GM12878 (cell line): ENCODE results near the gene PARG. TPM values are rescaled to one million over a fixed set of nuclear protein-coding genes. Genes with fewer than 3 reads are reported as not detected.

Experiments used
- ATAC-seq: fragments of 200-7000 bp; cut with Tn5 transposase; 3 replicates; pipeline ENCODE4 v1.9.1; 2020; ENCODE audit warnings: mild to moderate bottlenecking, moderate library complexity
- BruUV-seq: library from RNA; stranded (reverse); fragments of 400-500 nt; replicated peaks from 2 replicates; lab custom pipeline; 2021; lab: Mats Ljungman, UMichigan
- CTCF ChIA-PET: fragments of 300-600 bp; sonication (Branson Sonifier 250); formaldehyde crosslinking; extraction: SDS; loops from one replicate; lab custom pipeline; 2021; ENCODE audit warnings: inconsistent platforms; lab: Yijun Ruan, JAX
- POLR2A ChIA-PET: fragments of 350-600 bp; formaldehyde crosslinking; extraction: SDS; loops from one replicate; lab custom pipeline; 2021; ENCODE audit warnings: inconsistent platforms; lab: Charles Lee
- RAD21 ChIA-PET: fragments of 300-600 bp; sonication (Branson Sonifier 250); formaldehyde crosslinking; loops from one replicate; lab custom pipeline; 2023; ENCODE audit warnings: antibody characterized with exemption; ENCODE audit not compliant: unreplicated experiment; lab: Charles Lee
- SMC1A ChIA-PET: fragments of 300-600 bp; sonication (Branson Sonifier 250); formaldehyde crosslinking; loops from one replicate; lab custom pipeline; 2023; ENCODE audit not compliant: unreplicated experiment, uncharacterized antibody; lab: Charles Lee
- DNase-seq: peaks from one replicate; pipeline ENCODE4 v3.0.0-alpha.2; 2011; ENCODE audit warnings: low read depth, low spot score
- FAIRE-seq: peaks from 3 replicates; lab custom pipeline; 2011; peaks lifted over from hg19 to GRCh38; lab: Jason Lieb, UNC
- H2AFZ ChIP-seq: 2 replicates; pipeline ENCODE4 v1.6.0; 2011; ENCODE audit warnings: low read depth, low read length, control low read depth; ENCODE audit not compliant: control insufficient read depth
- H3K27ac ChIP-seq: 2 replicates; pipeline ENCODE4 v1.5.1; 2011; ENCODE audit warnings: control low read depth; ENCODE audit not compliant: control insufficient read depth, insufficient read depth
- H3K27me3 ChIP-seq, 2 experiments: replicated peaks in 1 of 2; 2 replicates each; pipeline versions ENCODE4 v1.6.0 to v1.6.1; 2011; ENCODE audit warnings: low read length in 1 of 2; ENCODE audit not compliant: control insufficient read depth in 2 of 2, insufficient read depth in 2 of 2
- H3K36me3 ChIP-seq, 2 experiments: 2 replicates each; pipeline ENCODE4 v1.5.1; 2011; ENCODE audit warnings: low read length in 1 of 2; ENCODE audit not compliant: control insufficient read depth in 2 of 2, insufficient read depth in 2 of 2
- H3K4me1 ChIP-seq: 2 replicates; pipeline ENCODE4 v1.6.1; 2011; ENCODE audit warnings: mild to moderate bottlenecking, low read length, moderate library complexity, mixed read lengths; ENCODE audit not compliant: control insufficient read depth, insufficient read depth
- H3K4me2 ChIP-seq: 2 replicates; pipeline ENCODE4 v1.6.0; 2011; ENCODE audit warnings: control low read depth; ENCODE audit not compliant: control insufficient read depth, insufficient read depth
- H3K4me3 ChIP-seq: fragments of 200-600 bp; sonication (generic); 2 replicates; pipeline ENCODE4 v1.5.1; 2016
- H3K79me2 ChIP-seq: 2 replicates; pipeline ENCODE4 v1.6.0; 2011; ENCODE audit warnings: low read length; ENCODE audit not compliant: control insufficient read depth, insufficient read depth
- H3K9ac ChIP-seq: 2 replicates; pipeline ENCODE4 v1.8.0; 2011; ENCODE audit warnings: low read length, control low read depth, mixed read lengths; ENCODE audit not compliant: control insufficient read depth, insufficient read depth
- H3K9me3 ChIP-seq: replicated peaks from 3 replicates; pipeline ENCODE4 v1.5.1; 2011; ENCODE audit warnings: mild to moderate bottlenecking, low read length; ENCODE audit not compliant: control insufficient read depth, insufficient read depth
- H4K20me1 ChIP-seq: 2 replicates; pipeline ENCODE4 v1.6.0; 2011; ENCODE audit not compliant: control insufficient read depth, insufficient read depth
- ATF3 ChIP-seq: IDR thresholded peaks from 2 replicates; pipeline ENCODE4 v1.6.1; 2011; ENCODE audit warnings: low read depth, mild to moderate bottlenecking, low read length, moderate library complexity, borderline replicate concordance; ENCODE audit errors: extremely low read depth
- SIX5 ChIP-seq: IDR thresholded peaks from 2 replicates; pipeline ENCODE4 v1.6.1; 2011; ENCODE audit warnings: mild to moderate bottlenecking, low read depth, low read length, moderate library complexity; ENCODE audit not compliant: severe bottlenecking
- TCF12 ChIP-seq: IDR thresholded peaks from 2 replicates; pipeline ENCODE4 v1.6.1; 2011; ENCODE audit warnings: low read depth, mild to moderate bottlenecking, low read length
- WGBS: methylation state at CpG from one replicate; pipeline ENCODE4 v1.1.6; 2016; ENCODE audit warnings: low lambda C conversion rate; ENCODE audit not compliant: insufficient replicate concordance, insufficient coverage; ENCODE audit errors: missing lambda C conversion rate; 5-methylcytosine and 5-hydroxymethylcytosine counted together
- in situ Hi-C: fragments of 300-500 bp; cut with MboI; formaldehyde crosslinking; loops from 9 replicates; pipeline ENCODE4 v1.14.3; 2018; ENCODE audit warnings: mixed read lengths
- intact Hi-C: fragments of 100-400 bp; cut with micrococcal nuclease; formaldehyde crosslinking; loops from one replicate; pipeline ENCODE4 v1.14.2; 2022; ENCODE audit not compliant: unreplicated experiment
- polyA plus RNA-seq, 11 experiments: library from polyadenylated mRNA; depleted of rRNA in 4 of 11; unstranded in 6 of 11; stranded (reverse) in 5 of 11; fragments of >200 nt; fragmentation: Nextera tagmentation in 4 of 11; fragmentation: Illumina TruSeq in 1 of 11; extraction: Ambion mirVana in 4 of 11; extraction: Trizol in 1 of 11; gene quantifications; 1 replicate in 1 of 11; 2 replicates in 10 of 11; pipeline versions ENCODE4 v1.2.1 to v1.2.3, GENCODE V29; 2011 to 2016; ENCODE audit warnings: inconsistent platforms in 2 of 11, missing spikeins in 2 of 11, low read depth in 1 of 11
- small RNA-seq: library from RNA; depleted of rRNA; stranded (forward); fragments of <200 nt; gene quantifications from one replicate; pipeline ENCODE3, GENCODE V24; 2014
- total RNA-seq, 4 experiments: library from RNA; depleted of rRNA in 3 of 4; stranded (reverse); fragments of >200 nt in 3 of 4; fragmentation: Illumina TruSeq in 1 of 4; extraction: Trizol in 1 of 4; gene quantifications; 2 replicates each; pipeline versions ENCODE4 v1.2.1 to v1.2.3, GENCODE V29; 2013 to 2021

PARG gene
- total and polyA plus RNA-seq, 10 of the 15 experiments (the other 5 are each of a cell fraction or from before 2014, with no cell fraction given): 4.8 to 35.4 (median 21.9) TPM

DNA sequence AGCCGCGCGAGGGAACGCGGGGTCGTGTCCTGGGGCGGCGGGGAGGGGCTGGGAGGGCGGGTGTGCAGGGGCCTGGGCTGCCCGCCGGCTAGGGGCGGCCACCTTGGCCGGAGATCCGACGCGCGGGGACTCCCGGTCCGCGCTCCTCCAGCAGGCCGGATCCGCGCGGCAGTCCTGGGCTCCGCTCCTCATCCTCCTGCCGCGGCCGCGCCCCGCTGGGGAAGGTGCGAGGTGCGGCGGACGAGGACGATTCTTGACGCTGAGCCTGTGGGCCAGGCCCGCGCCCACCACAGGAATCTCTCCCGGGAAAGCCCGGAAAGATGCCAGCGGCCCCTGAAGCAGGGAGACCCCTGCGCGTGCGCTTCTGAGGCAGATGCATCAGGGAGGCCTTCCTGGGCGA is 173.1 kb downstream of the PARG start:
- Histone ChIP-seq H3K4me3 (no peak overlapping the region), H3K79me2 (no peaks in the 10 kb centered on the region), H2AFZ (no peak overlapping the region), H3K27me3 (peaks cover 0 to 2% of the 10 kb centered on the region in 2 experiments; a peak in 1 of 4 replicates), H3K36me3 (no peaks in the 10 kb centered on the region), H4K20me1 (no peaks in the 10 kb centered on the region), H3K9ac (no peak overlapping the region), H3K4me1 (no peaks in the 10 kb centered on the region), H3K27ac (no peak overlapping the region), H3K4me2 (no peak overlapping the region), H3K9me3 (no peaks in the 10 kb centered on the region)
- CTCF ChIA-PET: no interaction called here
- TF ChIP-seq TCF12: no peak
- TF ChIP-seq SIX5: no peak
- SMC1A ChIA-PET: no interaction called here
- intact Hi-C loops: no loop called here
- POLR2A ChIA-PET: no interaction called here
- no TSS peak for BruUV-seq
- RAD21 ChIA-PET: no interaction called here
- 37% methylated on average over 10 of the region's 45 CpGs for WGBS
- ATAC-seq (no peak), FAIRE-seq (no peak), DNase-seq (no peak)
- in situ Hi-C loops: no loop called here

- H3K79me2 ChIP-seq: no peaks in the 10 kb centered on the region
- no peak overlapping the region for H3K4me3 ChIP-seq
- H2AFZ ChIP-seq: no peak overlapping the region
- FAIRE-seq (no peak), DNase-seq (no peak), ATAC-seq (no peak)
- SMC1A ChIA-PET: no interaction called here
- H3K4me1 ChIP-seq: no peaks in the 10 kb centered on the region
- H4K20me1 ChIP-seq: no peaks in the 10 kb centered on the region
- intact Hi-C loops: no loop called here
- no peak overlapping the region for H3K9ac ChIP-seq
- no TSS peak for BruUV-seq
- TF ChIP-seq ATF3: no peak
- TF ChIP-seq, all 136 proteins: peak for 0
- 55% methylated on average over 35 of the region's 38 CpGs for WGBS
- H3K9me3 ChIP-seq: no peaks in the 10 kb centered on the region
- H3K36me3 ChIP-seq: no peaks in the 10 kb centered on the region
- H3K27me3 ChIP-seq: peaks cover 0 to 2% of the 10 kb centered on the region in 2 experiments; a peak in 1 of 4 replicates
- no peak overlapping the region for H3K4me2 ChIP-seq
- ChIA-PET CTCF (no interaction called here), RAD21 (no interaction called here), POLR2A (no interaction called here)
- in situ Hi-C loops: no loop called here
- no peak overlapping the region for H3K27ac ChIP-seq
Measured at GRCh38 chr10:49768329-49768728, 173.5 kb downstream of the PARG start.

Small RNA genes lying within 50 kb of the gene (small RNA-seq; reads per million reads assigned to genes)
- not detected for gene RNA5SP317
- gene SNORA74C-2: not detected

Other genes starting within 250 kb of the PARG start
- 0.16 and 0.68 TPM in 2 replicates for gene OGDHL, start 179.7 kb downstream of the PARG start, total RNA-seq (2014; rRNA removed)
- 0.14 and 0.27 TPM in 2 replicates for gene OGDHL, start 179.7 kb downstream of the PARG start, total RNA-seq (2014; rRNA removed; fragmentation: Illumina TruSeq; extraction: Trizol)
- 0.51 and 0.67 TPM in 2 replicates for gene OGDHL, start 179.7 kb downstream of the PARG start, total RNA-seq (2021)
- 6.6 and 13.3 TPM in 2 replicates for gene OGDHL, start 179.7 kb downstream of the PARG start, polyA plus RNA-seq (2011; rRNA removed)
- 0.24 TPM in 1 of 2 replicates, not detected in the other for gene OGDHL, start 179.7 kb downstream of the PARG start, polyA plus RNA-seq (2014; fragmentation: Illumina TruSeq; extraction: Trizol)
- gene OGDHL, start 179.7 kb downstream of the PARG start, polyA plus RNA-seq (2014; fragmentation: Nextera tagmentation; extraction: Ambion mirVana): under 1 TPM; 0.02 TPM
- gene OGDHL, start 179.7 kb downstream of the PARG start, polyA plus RNA-seq (2014; rRNA removed): 0.27 and 0.52 TPM in 2 replicates
- gene OGDHL, start 179.7 kb downstream of the PARG start, polyA plus RNA-seq (2016; fragmentation: Nextera tagmentation; extraction: Ambion mirVana): under 1 TPM; 0.42 to 0.46 TPM
- 25.3 and 28.6 TPM in 2 replicates for gene TIMM23B, start within 50 bp of the PARG start, total RNA-seq (2014; rRNA removed)
- 17.0 and 19.5 TPM in 2 replicates for gene TIMM23B, start within 50 bp of the PARG start, total RNA-seq (2014; rRNA removed; fragmentation: Illumina TruSeq; extraction: Trizol)
- gene TIMM23B, start within 50 bp of the PARG start, total RNA-seq (2021): 19.4 and 23.8 TPM in 2 replicates
- gene TIMM23B, start within 50 bp of the PARG start, polyA plus RNA-seq (2011; rRNA removed): 19.4 and 21.7 TPM in 2 replicates
- gene TIMM23B, start within 50 bp of the PARG start, polyA plus RNA-seq (2014; fragmentation: Illumina TruSeq; extraction: Trizol): 15.8 and 16.3 TPM in 2 replicates
- 1 to 10 TPM; 5.0 to 6.0 TPM for gene TIMM23B, start within 50 bp of the PARG start, polyA plus RNA-seq (2014; fragmentation: Nextera tagmentation; extraction: Ambion mirVana)
- 30.4 and 31.0 TPM in 2 replicates for gene TIMM23B, start within 50 bp of the PARG start, polyA plus RNA-seq (2014; rRNA removed)
- gene TIMM23B, start within 50 bp of the PARG start, polyA plus RNA-seq (2016; fragmentation: Nextera tagmentation; extraction: Ambion mirVana): 10 to 100 TPM; 15.6 to 16.0 TPM
- gene AGAP6, start 46.4 kb upstream of the PARG start, total RNA-seq (2014; rRNA removed): 12.6 and 14.3 TPM in 2 replicates
- gene AGAP6, start 46.4 kb upstream of the PARG start, total RNA-seq (2014; rRNA removed; fragmentation: Illumina TruSeq; extraction: Trizol): 10.2 and 11.1 TPM in 2 replicates
- gene AGAP6, start 46.4 kb upstream of the PARG start, total RNA-seq (2021): 14.3 and 14.7 TPM in 2 replicates
- 15.3 and 19.7 TPM in 2 replicates for gene AGAP6, start 46.4 kb upstream of the PARG start, polyA plus RNA-seq (2011; rRNA removed)
- 17.0 and 20.3 TPM in 2 replicates for gene AGAP6, start 46.4 kb upstream of the PARG start, polyA plus RNA-seq (2014; fragmentation: Illumina TruSeq; extraction: Trizol)
- 1 to 10 TPM in 1 of 2 experiments, under 1 TPM in 1; 0.66 to 2.5 TPM for gene AGAP6, start 46.4 kb upstream of the PARG start, polyA plus RNA-seq (2014; fragmentation: Nextera tagmentation; extraction: Ambion mirVana)
- gene AGAP6, start 46.4 kb upstream of the PARG start, polyA plus RNA-seq (2014; rRNA removed): 24.0 and 26.0 TPM in 2 replicates
- 1 to 10 TPM; 7.8 to 8.6 TPM for gene AGAP6, start 46.4 kb upstream of the PARG start, polyA plus RNA-seq (2016; fragmentation: Nextera tagmentation; extraction: Ambion mirVana)
- gene WASHC2A, start 125.9 kb upstream of the PARG start, total RNA-seq (2014; rRNA removed): 21.7 and 24.0 TPM in 2 replicates
- 25.8 and 28.1 TPM in 2 replicates for gene WASHC2A, start 125.9 kb upstream of the PARG start, total RNA-seq (2014; rRNA removed; fragmentation: Illumina TruSeq; extraction: Trizol)
- 23.7 and 26.4 TPM in 2 replicates for gene WASHC2A, start 125.9 kb upstream of the PARG start, total RNA-seq (2021)
- 26.7 and 39.5 TPM in 2 replicates for gene WASHC2A, start 125.9 kb upstream of the PARG start, polyA plus RNA-seq (2011; rRNA removed)
- gene WASHC2A, start 125.9 kb upstream of the PARG start, polyA plus RNA-seq (2014; fragmentation: Illumina TruSeq; extraction: Trizol): 30.3 and 37.7 TPM in 2 replicates
- gene WASHC2A, start 125.9 kb upstream of the PARG start, polyA plus RNA-seq (2014; fragmentation: Nextera tagmentation; extraction: Ambion mirVana): 1 to 10 TPM; 3.7 to 6.2 TPM
- gene WASHC2A, start 125.9 kb upstream of the PARG start, polyA plus RNA-seq (2014; rRNA removed): 17.7 and 18.9 TPM in 2 replicates
- 10 to 100 TPM; 23.5 to 24.9 TPM for gene WASHC2A, start 125.9 kb upstream of the PARG start, polyA plus RNA-seq (2016; fragmentation: Nextera tagmentation; extraction: Ambion mirVana)